ENCODE data around the gene SP6.
A peak's percentile ranks its signal among the peaks of the same experiment; 100 is the strongest.

Gene SP6

DNA sequence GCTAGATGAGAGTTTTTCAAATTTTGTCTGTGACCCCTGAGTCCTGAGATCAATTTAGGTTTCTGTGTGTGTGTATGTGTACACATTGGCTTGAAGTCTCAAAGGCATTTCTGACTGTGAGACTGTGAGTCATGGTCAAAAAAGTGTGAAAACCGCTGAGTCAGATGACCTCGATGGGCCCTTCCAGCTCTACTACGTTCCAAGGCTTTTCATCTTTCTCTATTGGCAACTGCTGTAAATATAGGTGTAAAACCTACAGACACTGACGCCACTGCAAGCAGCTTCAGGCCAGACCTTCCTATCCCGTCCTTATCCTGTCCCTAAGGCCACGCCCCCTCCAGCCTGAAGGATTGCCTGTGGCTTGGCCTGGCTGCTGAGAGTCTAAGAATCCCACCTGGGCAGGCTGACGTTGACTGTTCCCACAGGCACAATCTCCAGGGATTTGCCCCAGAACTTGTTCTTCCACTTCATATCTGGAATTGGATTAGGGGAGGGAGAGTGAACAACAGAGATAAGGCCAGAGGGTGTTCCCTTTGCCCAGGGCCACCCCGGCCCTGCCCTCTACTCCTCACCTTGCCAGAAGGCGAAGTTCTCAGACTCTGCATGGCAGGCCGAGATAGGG is 40.7 kb downstream of the SP6 start:
- peak; percentile 77 for DNase-seq

- no peak for DNase-seq
Measured at GRCh38 chr17:47808830-47809480, 42.0 kb downstream of the SP6 start.

DNA sequence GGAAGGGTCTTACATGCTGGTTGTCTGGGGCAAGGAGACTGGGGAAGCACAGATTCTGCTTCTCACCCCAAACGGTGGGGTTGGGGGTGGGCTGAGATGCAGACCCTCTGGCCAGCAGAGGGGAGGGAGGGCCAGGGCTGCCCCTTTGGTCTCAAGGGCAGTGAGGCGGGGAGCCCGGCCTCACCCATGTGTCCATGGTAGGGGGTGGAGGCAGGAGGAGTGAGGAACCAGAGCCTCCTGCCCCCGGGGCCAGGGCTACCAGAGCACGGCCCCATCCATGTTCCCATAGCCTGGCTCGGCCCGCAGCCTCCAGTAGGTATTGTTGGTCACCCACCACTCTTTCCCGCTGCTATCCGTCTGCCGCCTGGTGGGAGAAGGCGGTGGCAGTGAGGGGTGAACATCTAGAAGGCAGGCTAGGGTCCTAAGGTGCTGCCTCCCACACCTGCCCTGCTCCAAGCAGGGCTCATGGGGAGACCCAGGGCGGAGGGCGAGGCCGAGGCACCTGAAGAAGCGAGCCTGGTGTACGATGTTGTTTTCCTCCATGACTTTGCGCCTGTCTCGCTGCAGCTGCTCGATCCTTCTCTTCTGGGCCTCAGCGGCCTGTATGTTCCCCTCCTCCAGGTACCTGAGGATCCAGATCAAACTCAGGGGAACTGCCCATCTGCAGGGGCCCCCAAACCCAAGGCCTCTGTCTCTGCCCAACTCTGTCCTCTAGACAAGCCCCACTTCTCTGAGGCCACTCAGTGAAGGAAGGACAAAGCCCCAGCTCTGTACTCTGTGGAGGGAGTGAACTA is 42.7 kb downstream of the SP6 start:
- DNase-seq: no peak

GRCh38 chr17:47807421-47807820 is 43.5 kb downstream of the SP6 start:
- DNase-seq: no peak

- no peak for DNase-seq
Measured at GRCh38 chr17:47806913-47807255, 44.1 kb downstream of the SP6 start.

GRCh38 chr17:47806026-47806912 is 44.7 kb downstream of the SP6 start:
- no peak for DNase-seq

GRCh38 chr17:47804461-47804860 is 46.5 kb downstream of the SP6 start:
- no peak for DNase-seq

GRCh38 chr17:47803751-47804150 is 47.2 kb downstream of the SP6 start:
- no peak for DNase-seq

DNA sequence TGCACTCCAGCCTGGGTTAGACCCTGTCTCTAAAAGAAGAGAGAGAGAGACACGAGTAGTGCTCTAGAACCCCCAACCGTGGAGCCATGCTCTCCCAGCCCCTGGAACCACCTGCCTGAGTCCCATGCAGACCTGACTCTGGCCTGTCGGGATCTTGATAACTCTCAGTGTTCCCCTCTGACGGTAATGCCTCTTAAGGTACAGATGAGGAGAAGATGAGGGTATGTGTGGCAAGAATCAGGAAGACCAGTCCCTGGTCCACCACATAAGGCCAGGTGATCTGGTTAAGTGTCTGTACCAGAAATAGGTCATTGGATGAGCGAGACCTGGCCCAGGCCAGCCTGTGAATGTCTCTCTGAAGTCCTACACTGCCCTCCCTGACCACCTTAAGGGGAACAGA is 47.8 kb downstream of the SP6 start:
- no peak for DNase-seq

- peak; percentile 57 for DNase-seq
Measured at GRCh38 chr17:47802341-47803022, 48.5 kb downstream of the SP6 start.

GRCh38 chr17:47801906-47802305 is 49.1 kb downstream of the SP6 start:
- DNase-seq: no peak

- DNase-seq: no peak
Measured at GRCh38 chr17:47801176-47801765, 49.7 kb downstream of the SP6 start.

DNA sequence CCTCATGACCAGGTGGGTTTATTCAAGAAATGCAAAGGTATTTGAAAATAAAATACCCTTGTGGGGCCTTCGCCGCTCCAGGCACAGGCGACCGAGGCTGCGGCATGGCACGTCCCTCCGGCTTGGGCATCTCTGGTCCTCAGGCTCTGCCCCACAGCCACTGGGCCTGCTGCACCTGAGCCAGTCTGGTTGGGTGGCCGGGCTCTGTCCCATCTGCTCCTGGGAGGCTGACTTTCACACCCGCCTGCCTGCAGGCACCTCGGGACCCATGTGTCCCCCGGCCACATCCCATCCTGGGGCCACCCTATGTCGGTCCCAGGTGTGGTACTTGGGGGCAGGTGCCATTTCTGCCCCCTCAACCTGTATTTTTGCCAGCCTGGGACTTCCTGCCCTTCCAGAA is 50.3 kb downstream of the SP6 start:
- no peak for DNase-seq

GRCh38 chr17:47797797-47798196 is 53.2 kb downstream of the SP6 start:
- no peak for DNase-seq

All from NCI-H526 treated with DMSO at 0.1 percent for 48 hours (cell line).